DOHH2 (cell line): ENCODE measurements around the gene COL23A1.

ENCODE experiments used
- H3F3A ChIP-seq: fragments of 200-600 bp; sonication (generic), shearing (Covaris generic); 2 replicates; pipeline ENCODE4 v1.6.0; 2016; ENCODE audit warnings: antibody characterized with exemption, mild to moderate bottlenecking; ENCODE audit not compliant: control insufficient read depth, insufficient read depth
- H3K27ac ChIP-seq: fragments of 200-600 bp; sonication (generic); 2 replicates; pipeline ENCODE4 v1.5.1; 2014; ENCODE audit warnings: low read depth, mild to moderate bottlenecking, low read length, moderate library complexity
- H3K27me3 ChIP-seq: fragments of 200-600 bp; sonication (generic); 2 replicates; pipeline ENCODE4 v1.6.1; 2014; ENCODE audit warnings: mild to moderate bottlenecking, low read length, mixed read lengths; ENCODE audit not compliant: control insufficient read depth
- H3K36me3 ChIP-seq: fragments of 200-600 bp; sonication (generic); 2 replicates; pipeline ENCODE4 v1.6.1; 2014; ENCODE audit warnings: mild to moderate bottlenecking, low read length, moderate library complexity, mixed read lengths; ENCODE audit not compliant: control insufficient read depth
- H3K4me1 ChIP-seq: fragments of 200-600 bp; sonication (generic); 2 replicates; pipeline ENCODE4 v1.6.1; 2014; ENCODE audit warnings: mild to moderate bottlenecking, low read length, mixed read lengths; ENCODE audit not compliant: control insufficient read depth
- H3K4me2 ChIP-seq: fragments of 200-600 bp; sonication (generic); 2 replicates; pipeline ENCODE4 v1.6.0; 2014; ENCODE audit warnings: mild to moderate bottlenecking, low read length, moderate library complexity
- H3K4me3 ChIP-seq: fragments of 200-600 bp; sonication (generic); 2 replicates; pipeline ENCODE4 v1.5.1; 2014; ENCODE audit warnings: mild to moderate bottlenecking, low read length, mixed read lengths
- H3K79me2 ChIP-seq: fragments of 200-600 bp; sonication (generic); 2 replicates; pipeline ENCODE4 v1.6.1; 2014; ENCODE audit warnings: mild to moderate bottlenecking, low read length, mixed read lengths; ENCODE audit not compliant: control insufficient read depth
- H3K9me2 ChIP-seq: fragments of 200-600 bp; sonication (generic); replicated peaks from 2 replicates; pipeline ENCODE4 v1.6.1; 2014; ENCODE audit warnings: mild to moderate bottlenecking, low read length, mixed read lengths; ENCODE audit not compliant: control insufficient read depth
- H3K9me3 ChIP-seq: fragments of 200-600 bp; sonication (generic); 2 replicates; pipeline ENCODE4 v1.6.1; 2014; ENCODE audit warnings: antibody characterized with exemption, low read length, mixed read lengths; ENCODE audit not compliant: control insufficient read depth, insufficient read depth
- H4K20me1 ChIP-seq: fragments of 200-600 bp; sonication (generic); 2 replicates; pipeline ENCODE4 v1.6.0; 2014; ENCODE audit warnings: low read depth, mild to moderate bottlenecking, antibody characterized with exemption, low read length, moderate library complexity; ENCODE audit not compliant: control insufficient read depth, insufficient read depth
- EZH2phosphoT487 ChIP-seq: fragments of 200-600 bp; sonication (generic); IDR thresholded peaks from 2 replicates; pipeline ENCODE4 v1.6.1; 2017; ENCODE audit warnings: borderline replicate concordance, mild to moderate bottlenecking, antibody characterized with exemption, low read length, moderate library complexity, mixed read lengths
- TF ChIP-seq, protein P1 (sequence below): fragments of 200-600 bp; sonication (generic); IDR thresholded peaks from one replicate; pipeline ENCODE4 v1.5.1; 2014; ENCODE audit warnings: antibody characterized with exemption, mild to moderate bottlenecking, low read depth, low read length; ENCODE audit not compliant: poor library complexity, severe bottlenecking

The COL23A1 gene

DNA sequence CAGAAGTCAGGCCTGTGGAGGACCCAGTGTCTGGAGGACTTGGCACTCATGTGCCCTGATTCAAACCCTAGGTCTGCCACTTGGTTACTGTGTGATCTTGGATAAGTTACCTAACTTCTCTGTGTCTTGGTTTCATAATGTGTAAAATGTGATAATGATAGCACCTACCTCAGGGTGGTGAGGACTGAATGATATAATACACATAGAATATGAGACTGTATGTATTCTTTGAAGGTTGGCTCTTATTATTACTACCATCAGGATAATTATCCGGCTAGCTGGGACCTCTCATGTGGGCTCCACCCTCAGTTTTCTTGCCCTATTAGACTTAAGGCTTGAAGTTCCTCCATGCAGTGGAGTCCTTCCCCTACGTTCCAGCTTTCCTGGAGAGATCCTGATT, 172.2 kb downstream of the COL23A1 start:
- Histone ChIP-seq H3K4me2 (no peak overlapping the region), H3K27me3 (peaks cover 7% of the 10 kb centered on the region), H3K9me3 (no peaks in the 10 kb centered on the region), H3K36me3 (no peaks in the 10 kb centered on the region), H3F3A (no peaks in the 10 kb centered on the region), H3K27ac (no peak overlapping the region), H3K79me2 (no peaks in the 10 kb centered on the region), H4K20me1 (no peaks in the 10 kb centered on the region), H3K4me1 (no peaks in the 10 kb centered on the region), H3K4me3 (no peak overlapping the region), H3K9me2 (no peaks in the 10 kb centered on the region)
- no peak for TF ChIP-seq EZH2phosphoT487
- TF ChIP-seq, protein P1, sequence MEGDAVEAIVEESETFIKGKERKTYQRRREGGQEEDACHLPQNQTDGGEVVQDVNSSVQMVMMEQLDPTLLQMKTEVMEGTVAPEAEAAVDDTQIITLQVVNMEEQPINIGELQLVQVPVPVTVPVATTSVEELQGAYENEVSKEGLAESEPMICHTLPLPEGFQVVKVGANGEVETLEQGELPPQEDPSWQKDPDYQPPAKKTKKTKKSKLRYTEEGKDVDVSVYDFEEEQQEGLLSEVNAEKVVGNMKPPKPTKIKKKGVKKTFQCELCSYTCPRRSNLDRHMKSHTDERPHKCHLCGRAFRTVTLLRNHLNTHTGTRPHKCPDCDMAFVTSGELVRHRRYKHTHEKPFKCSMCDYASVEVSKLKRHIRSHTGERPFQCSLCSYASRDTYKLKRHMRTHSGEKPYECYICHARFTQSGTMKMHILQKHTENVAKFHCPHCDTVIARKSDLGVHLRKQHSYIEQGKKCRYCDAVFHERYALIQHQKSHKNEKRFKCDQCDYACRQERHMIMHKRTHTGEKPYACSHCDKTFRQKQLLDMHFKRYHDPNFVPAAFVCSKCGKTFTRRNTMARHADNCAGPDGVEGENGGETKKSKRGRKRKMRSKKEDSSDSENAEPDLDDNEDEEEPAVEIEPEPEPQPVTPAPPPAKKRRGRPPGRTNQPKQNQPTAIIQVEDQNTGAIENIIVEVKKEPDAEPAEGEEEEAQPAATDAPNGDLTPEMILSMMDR, result no peak

DNA sequence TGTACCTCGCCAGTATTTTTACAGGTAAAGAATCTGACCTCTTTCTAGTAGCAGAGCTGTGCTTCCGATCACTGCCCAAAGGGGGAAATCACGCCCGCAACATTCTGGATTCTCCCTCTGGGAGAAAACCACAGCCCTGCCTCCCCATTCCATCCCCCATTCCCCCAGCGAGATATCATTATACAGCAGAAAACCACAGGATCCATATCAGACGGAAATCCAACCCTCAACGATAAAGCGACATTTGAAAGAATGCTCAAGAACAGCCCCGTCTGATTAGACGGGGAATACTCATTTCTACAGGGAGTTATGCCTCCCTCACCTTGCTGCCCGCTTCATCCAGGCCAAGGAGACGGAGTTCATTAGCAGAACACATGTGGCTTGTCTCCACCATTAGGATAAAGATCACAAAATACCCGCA, 172.8 kb downstream of the COL23A1 start:
- H3K4me3 ChIP-seq, result no peak overlapping the region
- H3K27me3 ChIP-seq, result peaks cover 7% of the 10 kb centered on the region
- H3K27ac ChIP-seq, result no peak overlapping the region
- no peaks in the 10 kb centered on the region for H3K79me2 ChIP-seq
- H3K36me3 ChIP-seq, result no peaks in the 10 kb centered on the region
- H3K4me2 ChIP-seq, result no peak overlapping the region
- H3K9me2 ChIP-seq, result no peaks in the 10 kb centered on the region
- no peaks in the 10 kb centered on the region for H3K4me1 ChIP-seq
- no peaks in the 10 kb centered on the region for H4K20me1 ChIP-seq
- TF ChIP-seq, protein P1, result no peak
- TF ChIP-seq EZH2phosphoT487, result no peak
- H3K9me3 ChIP-seq, result no peaks in the 10 kb centered on the region
- no peaks in the 10 kb centered on the region for H3F3A ChIP-seq

DNA sequence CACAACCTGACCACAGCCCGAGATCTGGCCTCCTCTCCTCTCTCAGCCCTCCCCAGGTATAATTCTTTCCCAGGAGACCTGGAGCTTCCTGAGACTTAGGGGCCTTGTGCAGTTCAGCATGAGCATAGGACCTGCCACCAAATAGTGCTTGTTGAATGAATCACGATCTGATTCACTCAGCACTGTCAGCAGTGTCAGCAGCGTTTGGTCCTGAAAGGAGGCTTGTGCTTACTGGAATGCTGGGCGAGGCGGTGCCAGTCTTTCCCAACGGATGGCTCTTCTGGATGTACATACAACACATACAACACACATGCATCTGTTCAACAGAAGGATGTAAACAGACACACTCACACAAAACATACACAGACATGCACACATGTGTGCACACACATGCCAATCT, 173.3 kb downstream of the COL23A1 start:
- H3F3A ChIP-seq, result no peaks in the 10 kb centered on the region
- H3K4me1 ChIP-seq, result no peaks in the 10 kb centered on the region
- H4K20me1 ChIP-seq, result no peaks in the 10 kb centered on the region
- no peaks in the 10 kb centered on the region for H3K79me2 ChIP-seq
- H3K27ac ChIP-seq, result no peak overlapping the region
- peaks cover 7% of the 10 kb centered on the region for H3K27me3 ChIP-seq
- H3K4me3 ChIP-seq, result no peak overlapping the region
- H3K9me2 ChIP-seq, result no peaks in the 10 kb centered on the region
- TF ChIP-seq EZH2phosphoT487, result no peak
- TF ChIP-seq, protein P1, result no peak
- no peak overlapping the region for H3K4me2 ChIP-seq
- no peaks in the 10 kb centered on the region for H3K36me3 ChIP-seq
- no peaks in the 10 kb centered on the region for H3K9me3 ChIP-seq
